Tibial artery (tissue), 4 donors: Measurements from ENCODE around the gene CFAP54.

Experiments used
- DNase-seq, 2 donors: peaks; one replicate each; pipeline ENCODE4 v3.0.0-alpha.2; 2019
- H3K27ac ChIP-seq, 2 donors: fragments of 200-600 bp; sonication (generic) in 1 of 2; 1 replicate in 1 of 2; 2 replicates in 1 of 2; pipeline ENCODE4 v1.5.1; 2018 to 2019; ENCODE audit warnings: mild to moderate bottlenecking in 1 of 2
- H3K27me3 ChIP-seq, 2 donors: fragments of 200-600 bp; sonication (generic) in 1 of 2; one replicate each; pipeline versions ENCODE4 v1.5.1 to v1.6.0; 2016 to 2019
- H3K36me3 ChIP-seq, 3 donors: fragments of 200-600 bp; sonication (generic) in 2 of 3; one replicate each; pipeline ENCODE4 v1.5.1; 2016 to 2019; ENCODE audit warnings: mild to moderate bottlenecking in 2 of 3
- H3K4me1 ChIP-seq, 4 donors: fragments of 200-600 bp; sonication (generic) in 2 of 4; 1 replicate in 3 of 4; 2 replicates in 1 of 4; pipeline ENCODE4 v1.5.1; 2016 to 2019
- H3K4me3 ChIP-seq, 2 donors: fragments of 200-600 bp; sonication (generic) in 1 of 2; 1 replicate in 1 of 2; 2 replicates in 1 of 2; pipeline ENCODE4 v1.5.1; 2018 to 2019; ENCODE audit warnings: mild to moderate bottlenecking in 2 of 2
- H3K9me3 ChIP-seq, 3 donors: fragments of 200-600 bp; sonication (generic) in 1 of 3; one replicate each; pipeline ENCODE4 v1.5.1; 2016 to 2019
- CTCF ChIP-seq, 2 experiments: fragments of 200-600 bp in 1 of 2; fragments of 450-650 bp in 1 of 2; IDR thresholded peaks; one replicate each; pipeline ENCODE4 v1.5.1; 2017 to 2019; ENCODE audit warnings: antibody characterized with exemption in 2 of 2, mild to moderate bottlenecking in 1 of 2, moderate library complexity in 1 of 2
- intact Hi-C: fragments of 100-400 bp; cut with DNase I; formaldehyde crosslinking; loops from one replicate; pipeline ENCODE4 v1.15.0; 2023; ENCODE audit warnings: low total_unique reads

CFAP54 gene

GRCh38 chr12:96506776-96507175 is 17.4 kb downstream of the CFAP54 start:
- intact Hi-C loops: no loop called here
- Histone ChIP-seq H3K36me3 (no peaks in the 10 kb centered on the region), H3K27ac (no peak overlapping the region), H3K9me3 (no peaks in the 10 kb centered on the region), H3K27me3 (no peaks in the 10 kb centered on the region), H3K4me3 (no peak overlapping the region), H3K4me1 (peaks cover 0 to 10% (median 2%) of the 10 kb centered on the region in 4 donors)
- DNase-seq: no peak
- no peak for TF ChIP-seq CTCF (IDR thresholded peaks at IDR 0.05)

GRCh38 chr12:96510306-96510764 is 21.0 kb downstream of the CFAP54 start:
- H3K9me3 ChIP-seq: no peaks in the 10 kb centered on the region
- TF ChIP-seq CTCF (IDR thresholded peaks at IDR 0.05): no peak
- no peak overlapping the region for H3K4me3 ChIP-seq
- H3K36me3 ChIP-seq: no peaks in the 10 kb centered on the region
- no peaks in the 10 kb centered on the region for H3K27me3 ChIP-seq
- no peak for DNase-seq
- intact Hi-C loops: no loop called here
- peaks cover 0 to 10% (median 2%) of the 10 kb centered on the region in 4 donors for H3K4me1 ChIP-seq
- peak overlapping the region; percentile 23 to 33 for H3K27ac ChIP-seq

GRCh38 chr12:96513166-96513565 is 23.8 kb downstream of the CFAP54 start:
- intact Hi-C loops: no loop called here
- no peaks in the 10 kb centered on the region for H3K36me3 ChIP-seq
- no peak for DNase-seq
- peaks cover 0 to 10% (median 2%) of the 10 kb centered on the region in 4 donors for H3K4me1 ChIP-seq
- H3K4me3 ChIP-seq: no peak overlapping the region
- H3K27ac ChIP-seq: no peak overlapping the region
- H3K9me3 ChIP-seq: no peaks in the 10 kb centered on the region
- TF ChIP-seq CTCF (IDR thresholded peaks at IDR 0.05): no peak
- H3K27me3 ChIP-seq: no peaks in the 10 kb centered on the region

GRCh38 chr12:96513681-96514080 is 24.3 kb downstream of the CFAP54 start:
- DNase-seq: no peak

GRCh38 chr12:96514328-96514727 is 25.0 kb downstream of the CFAP54 start:
- intact Hi-C loops: no loop called here
- Histone ChIP-seq H3K27me3 (no peaks in the 10 kb centered on the region), H3K4me1 (peaks cover 0 to 10% (median 2%) of the 10 kb centered on the region in 4 donors), H3K27ac (no peak overlapping the region), H3K4me3 (no peak overlapping the region), H3K36me3 (no peaks in the 10 kb centered on the region), H3K9me3 (no peaks in the 10 kb centered on the region)
- no peak for TF ChIP-seq CTCF (IDR thresholded peaks at IDR 0.05)
- DNase-seq: no peak

More at GRCh38 chr12:96513681-96514080, 24.3 kb downstream of the CFAP54 start:
- no peaks in the 10 kb centered on the region for H3K36me3 ChIP-seq
- no peak overlapping the region for H3K4me3 ChIP-seq
- H3K4me1 ChIP-seq: peaks cover 0 to 10% (median 2%) of the 10 kb centered on the region in 4 donors
- intact Hi-C loops: no loop called here
- H3K9me3 ChIP-seq: no peaks in the 10 kb centered on the region
- H3K27me3 ChIP-seq: no peaks in the 10 kb centered on the region
- no peak for TF ChIP-seq CTCF (IDR thresholded peaks at IDR 0.05)
- no peak overlapping the region for H3K27ac ChIP-seq
